Measurements from ENCODE around the gene TRIO. TPM values are rescaled to one million over a fixed set of nuclear protein-coding genes. Genes with fewer than 3 reads are reported as not detected.

TRIO gene
- total and polyA plus RNA-seq, 10 of the 15 experiments (the other 5 are each of a cell fraction or from before 2014, with no cell fraction given), result 5.1 to 96.4 (median 44.6) TPM

- no peaks in the 10 kb centered on the region for H3K4me1 ChIP-seq (ENCODE audit: control insufficient read depth, insufficient read depth, low read length)
- H3K36me3 ChIP-seq (ENCODE audit: control insufficient read depth in 2 of 2, insufficient read depth in 2 of 2, low read length in 1 of 2), result peaks cover 8 to 31% of the 10 kb centered on the region in 2 experiments
- BruUV-seq (replicated peaks), result no TSS peak
- H3K9me3 ChIP-seq (replicated peaks; ENCODE audit: control insufficient read depth, insufficient read depth, low read length), result no peaks in the 10 kb centered on the region; the same call in 2 of the 3 replicates
- in situ Hi-C loops (cut with MboI), result no loop called here
- no peak overlapping the region for H3K4me2 ChIP-seq (ENCODE audit: control insufficient read depth, insufficient read depth)
- intact Hi-C loops (cut with micrococcal nuclease; ENCODE audit: unreplicated experiment), result no loop called here
- no peaks in the 10 kb centered on the region for H4K20me1 ChIP-seq (ENCODE audit: control insufficient read depth, insufficient read depth)
- ChIA-PET SMC1A (ENCODE audit: uncharacterized antibody, unreplicated experiment) (interaction anchor here (0.6 to 1.2 kb wide), 3 partner anchors 217 to 333 kb away, joined by 3 to 4 read pairs (median 4); no protein-coding TSS in a partner anchor), RAD21 (ENCODE audit: unreplicated experiment) (interaction anchor here (0.6 kb wide), 1 partner anchor 187 kb away, joined by 3 read pairs; no protein-coding TSS in a partner anchor), CTCF (interaction anchor here (0.9 to 2.4 kb wide), 7 partner anchors 10 to 336 kb away, joined by 3 to 11 read pairs (median 4); no protein-coding TSS in a partner anchor), POLR2A (no interaction called here)
- no peaks in the 10 kb centered on the region for H3K27me3 ChIP-seq (replicated peaks in 1 of 2; ENCODE audit: control insufficient read depth in 2 of 2, insufficient read depth in 2 of 2, low read length in 1 of 2)
- no peak for ATAC-seq
- no peak overlapping the region for H3K27ac ChIP-seq (ENCODE audit: control insufficient read depth, insufficient read depth)
- H2AFZ ChIP-seq (ENCODE audit: control insufficient read depth, low read depth, low read length), result no peak overlapping the region
- 88% methylated on average over 7 of the region's 7 CpGs for WGBS (ENCODE audit: insufficient coverage, insufficient replicate concordance, low lambda C conversion rate, missing lambda C conversion rate)
- TF ChIP-seq, protein P1, sequence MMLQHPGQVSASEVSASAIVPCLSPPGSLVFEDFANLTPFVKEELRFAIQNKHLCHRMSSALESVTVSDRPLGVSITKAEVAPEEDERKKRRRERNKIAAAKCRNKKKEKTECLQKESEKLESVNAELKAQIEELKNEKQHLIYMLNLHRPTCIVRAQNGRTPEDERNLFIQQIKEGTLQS (IDR thresholded peaks at IDR 0.05; ENCODE audit: borderline replicate concordance, extremely low read depth, low read depth, low read length), result no peak
- TF ChIP-seq, protein P2, sequence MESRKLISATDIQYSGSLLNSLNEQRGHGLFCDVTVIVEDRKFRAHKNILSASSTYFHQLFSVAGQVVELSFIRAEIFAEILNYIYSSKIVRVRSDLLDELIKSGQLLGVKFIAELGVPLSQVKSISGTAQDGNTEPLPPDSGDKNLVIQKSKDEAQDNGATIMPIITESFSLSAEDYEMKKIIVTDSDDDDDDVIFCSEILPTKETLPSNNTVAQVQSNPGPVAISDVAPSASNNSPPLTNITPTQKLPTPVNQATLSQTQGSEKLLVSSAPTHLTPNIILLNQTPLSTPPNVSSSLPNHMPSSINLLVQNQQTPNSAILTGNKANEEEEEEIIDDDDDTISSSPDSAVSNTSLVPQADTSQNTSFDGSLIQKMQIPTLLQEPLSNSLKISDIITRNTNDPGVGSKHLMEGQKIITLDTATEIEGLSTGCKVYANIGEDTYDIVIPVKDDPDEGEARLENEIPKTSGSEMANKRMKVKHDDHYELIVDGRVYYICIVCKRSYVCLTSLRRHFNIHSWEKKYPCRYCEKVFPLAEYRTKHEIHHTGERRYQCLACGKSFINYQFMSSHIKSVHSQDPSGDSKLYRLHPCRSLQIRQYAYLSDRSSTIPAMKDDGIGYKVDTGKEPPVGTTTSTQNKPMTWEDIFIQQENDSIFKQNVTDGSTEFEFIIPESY (IDR thresholded peaks at IDR 0.05), result no peak
- TF ChIP-seq, protein P3, sequence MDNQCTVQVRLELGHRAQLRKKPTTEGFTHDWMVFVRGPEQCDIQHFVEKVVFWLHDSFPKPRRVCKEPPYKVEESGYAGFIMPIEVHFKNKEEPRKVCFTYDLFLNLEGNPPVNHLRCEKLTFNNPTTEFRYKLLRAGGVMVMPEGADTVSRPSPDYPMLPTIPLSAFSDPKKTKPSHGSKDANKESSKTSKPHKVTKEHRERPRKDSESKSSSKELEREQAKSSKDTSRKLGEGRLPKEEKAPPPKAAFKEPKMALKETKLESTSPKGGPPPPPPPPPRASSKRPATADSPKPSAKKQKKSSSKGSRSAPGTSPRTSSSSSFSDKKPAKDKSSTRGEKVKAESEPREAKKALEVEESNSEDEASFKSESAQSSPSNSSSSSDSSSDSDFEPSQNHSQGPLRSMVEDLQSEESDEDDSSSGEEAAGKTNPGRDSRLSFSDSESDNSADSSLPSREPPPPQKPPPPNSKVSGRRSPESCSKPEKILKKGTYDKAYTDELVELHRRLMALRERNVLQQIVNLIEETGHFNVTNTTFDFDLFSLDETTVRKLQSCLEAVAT (IDR thresholded peaks at IDR 0.05), result no peak
- TF ChIP-seq SREBF1 (IDR thresholded peaks at IDR 0.05; ENCODE audit: low read length), result no peak
- TF ChIP-seq NFIC (IDR thresholded peaks at IDR 0.05; ENCODE audit: low read depth, low read length), result no peak
- TF ChIP-seq POU2F2 (IDR thresholded peaks at IDR 0.05; ENCODE audit: borderline replicate concordance, low read depth, low read length), result no peak
- TF ChIP-seq CREM (IDR thresholded peaks at IDR 0.05; ENCODE audit: low read depth), result no peak
- TF ChIP-seq RB1 (IDR thresholded peaks at IDR 0.05; ENCODE audit: borderline replicate concordance), result no peak
- TF ChIP-seq MTA2 (IDR thresholded peaks at IDR 0.05; ENCODE audit: low read depth), result no peak
- no peak for TF ChIP-seq MYC (IDR thresholded peaks at IDR 0.05; ENCODE audit: insufficient read depth, insufficient read length, insufficient replicate concordance, low read length, severe bottlenecking)
- no peak for TF ChIP-seq PAX5 (IDR thresholded peaks at IDR 0.05; ENCODE audit: borderline replicate concordance, low read depth, low read length)
- TF ChIP-seq, protein P4, sequence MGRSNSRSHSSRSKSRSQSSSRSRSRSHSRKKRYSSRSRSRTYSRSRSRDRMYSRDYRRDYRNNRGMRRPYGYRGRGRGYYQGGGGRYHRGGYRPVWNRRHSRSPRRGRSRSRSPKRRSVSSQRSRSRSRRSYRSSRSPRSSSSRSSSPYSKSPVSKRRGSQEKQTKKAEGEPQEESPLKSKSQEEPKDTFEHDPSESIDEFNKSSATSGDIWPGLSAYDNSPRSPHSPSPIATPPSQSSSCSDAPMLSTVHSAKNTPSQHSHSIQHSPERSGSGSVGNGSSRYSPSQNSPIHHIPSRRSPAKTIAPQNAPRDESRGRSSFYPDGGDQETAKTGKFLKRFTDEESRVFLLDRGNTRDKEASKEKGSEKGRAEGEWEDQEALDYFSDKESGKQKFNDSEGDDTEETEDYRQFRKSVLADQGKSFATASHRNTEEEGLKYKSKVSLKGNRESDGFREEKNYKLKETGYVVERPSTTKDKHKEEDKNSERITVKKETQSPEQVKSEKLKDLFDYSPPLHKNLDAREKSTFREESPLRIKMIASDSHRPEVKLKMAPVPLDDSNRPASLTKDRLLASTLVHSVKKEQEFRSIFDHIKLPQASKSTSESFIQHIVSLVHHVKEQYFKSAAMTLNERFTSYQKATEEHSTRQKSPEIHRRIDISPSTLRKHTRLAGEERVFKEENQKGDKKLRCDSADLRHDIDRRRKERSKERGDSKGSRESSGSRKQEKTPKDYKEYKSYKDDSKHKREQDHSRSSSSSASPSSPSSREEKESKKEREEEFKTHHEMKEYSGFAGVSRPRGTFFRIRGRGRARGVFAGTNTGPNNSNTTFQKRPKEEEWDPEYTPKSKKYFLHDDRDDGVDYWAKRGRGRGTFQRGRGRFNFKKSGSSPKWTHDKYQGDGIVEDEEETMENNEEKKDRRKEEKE (IDR thresholded peaks at IDR 0.05), result no peak
- no peak for TF ChIP-seq DPF2 (IDR thresholded peaks at IDR 0.05)
- TF ChIP-seq HDAC6 (IDR thresholded peaks at IDR 0.05; ENCODE audit: unreplicated experiment), result no peak
- no peak for TF ChIP-seq USF2 (IDR thresholded peaks at IDR 0.05; ENCODE audit: borderline replicate concordance, low read depth, low read length)
- no peak for DNase-seq (ENCODE audit: low read depth, low spot score)
- H3K4me3 ChIP-seq, result no peak overlapping the region
- FAIRE-seq, result no peak
- H3K9ac ChIP-seq (ENCODE audit: control insufficient read depth, insufficient read depth, low read length), result no peak overlapping the region
- H3K79me2 ChIP-seq (ENCODE audit: control insufficient read depth, insufficient read depth, low read length), result no peaks in the 10 kb centered on the region
Measured at GRCh38 chr5:14323466-14323865, 180.3 kb downstream of the TRIO start.
